ENCODE measurements around the gene RAB11FIP3. TPM values are rescaled to one million over a fixed set of nuclear protein-coding genes. Genes with fewer than 3 reads are reported as not detected.

RAB11FIP3 gene
- total RNA-seq, 1 experiment from 2014 or later, result 12.7 TPM

GRCh38 chr16:470418-470817 lies 45.0 kb downstream of the RAB11FIP3 start:
- Histone ChIP-seq H3K79me2 (ENCODE audit: low read length) (no peaks in the 10 kb centered on the region), H3K9me3 (ENCODE audit: low read length) (no peaks in the 10 kb centered on the region), H3K9ac (ENCODE audit: low read length) (no peak overlapping the region), H3K27ac (ENCODE audit: low read length) (no peak overlapping the region), H3K4me1 (ENCODE audit: insufficient read depth, low read length) (no peaks in the 10 kb centered on the region), H3K9me2 (replicated peaks; ENCODE audit: low read length) (no peaks in the 10 kb centered on the region), H3F3A (ENCODE audit: low read length, unreplicated experiment) (no peaks in the 10 kb centered on the region), H3K36me3 (ENCODE audit: low read depth, low read length) (no peaks in the 10 kb centered on the region), H2AFZ (ENCODE audit: low read length) (no peak overlapping the region), H4K20me1 (ENCODE audit: low read length) (no peaks in the 10 kb centered on the region), H3K27me3 (ENCODE audit: low read length) (no peaks in the 10 kb centered on the region), H3K4me2 (ENCODE audit: low read length) (no peak overlapping the region), H3K4me3 (ENCODE audit: low read length) (no peak overlapping the region)
- ChIA-PET CTCF (no interaction called here), POLR2A (ENCODE audit: unreplicated experiment) (no interaction called here)
- intact Hi-C loops (cut with micrococcal nuclease), result no loop called here
- TF ChIP-seq EZH2 (IDR thresholded peaks at IDR 0.05; ENCODE audit: low read length, unreplicated experiment) (no peak), EZH2phosphoT487 (IDR thresholded peaks at IDR 0.05; ENCODE audit: borderline replicate concordance, low read length) (no peak), CTCF (conservative IDR thresholded peaks at IDR 0.05; ENCODE audit: low read depth, low read length) (no peak)
- ATAC-seq (no peak), DNase-seq (no peak)
- BruUV-seq (replicated peaks), result no TSS peak

GRCh38 chr16:471353-472198 lies 46.1 kb downstream of the RAB11FIP3 start:
- Histone ChIP-seq H3K27ac (ENCODE audit: low read length) (no peak overlapping the region), H3K9me2 (replicated peaks; ENCODE audit: low read length) (no peaks in the 10 kb centered on the region), H3K4me2 (ENCODE audit: low read length) (no peak overlapping the region), H3K79me2 (ENCODE audit: low read length) (no peaks in the 10 kb centered on the region), H3K4me1 (ENCODE audit: insufficient read depth, low read length) (no peaks in the 10 kb centered on the region), H3K4me3 (ENCODE audit: low read length) (no peak overlapping the region), H4K20me1 (ENCODE audit: low read length) (no peaks in the 10 kb centered on the region), H3K9me3 (ENCODE audit: low read length) (no peaks in the 10 kb centered on the region), H3K36me3 (ENCODE audit: low read depth, low read length) (no peaks in the 10 kb centered on the region), H3K9ac (ENCODE audit: low read length) (no peak overlapping the region), H3K27me3 (ENCODE audit: low read length) (no peaks in the 10 kb centered on the region), H2AFZ (ENCODE audit: low read length) (no peak overlapping the region), H3F3A (ENCODE audit: low read length, unreplicated experiment) (no peaks in the 10 kb centered on the region)
- POLR2A ChIA-PET (ENCODE audit: unreplicated experiment), result no interaction called here
- no peak for ATAC-seq
- intact Hi-C loops (cut with micrococcal nuclease), result no loop called here
- no peak for DNase-seq
- CTCF ChIA-PET, result no interaction called here
- no TSS peak for BruUV-seq (replicated peaks)
- TF ChIP-seq EZH2 (IDR thresholded peaks at IDR 0.05; ENCODE audit: low read length, unreplicated experiment), result no peak
- no peak for TF ChIP-seq CTCF (conservative IDR thresholded peaks at IDR 0.05; ENCODE audit: low read depth, low read length)
- TF ChIP-seq EZH2phosphoT487 (IDR thresholded peaks at IDR 0.05; ENCODE audit: borderline replicate concordance, low read length), result no peak

- H3K4me2 ChIP-seq (ENCODE audit: low read length), result no peak overlapping the region
- POLR2A ChIA-PET (ENCODE audit: unreplicated experiment), result no interaction called here
- no TSS peak for BruUV-seq (replicated peaks)
- DNase-seq (no peak), ATAC-seq (no peak)
- no peaks in the 10 kb centered on the region for H3K4me1 ChIP-seq (ENCODE audit: insufficient read depth, low read length)
- H2AFZ ChIP-seq (ENCODE audit: low read length), result no peak overlapping the region
- H3K27me3 ChIP-seq (ENCODE audit: low read length), result no peaks in the 10 kb centered on the region
- H3K79me2 ChIP-seq (ENCODE audit: low read length), result no peaks in the 10 kb centered on the region
- CTCF ChIA-PET, result no interaction called here
- intact Hi-C loops (cut with micrococcal nuclease), result no loop called here
- H3K9me3 ChIP-seq (ENCODE audit: low read length), result no peaks in the 10 kb centered on the region
- H3K36me3 ChIP-seq (ENCODE audit: low read depth, low read length), result no peaks in the 10 kb centered on the region
- H4K20me1 ChIP-seq (ENCODE audit: low read length), result no peaks in the 10 kb centered on the region
- no peak overlapping the region for H3K27ac ChIP-seq (ENCODE audit: low read length)
- no peak overlapping the region for H3K9ac ChIP-seq (ENCODE audit: low read length)
- H3F3A ChIP-seq (ENCODE audit: low read length, unreplicated experiment), result no peaks in the 10 kb centered on the region
- no peak overlapping the region for H3K4me3 ChIP-seq (ENCODE audit: low read length)
- H3K9me2 ChIP-seq (replicated peaks; ENCODE audit: low read length), result no peaks in the 10 kb centered on the region
- TF ChIP-seq EZH2 (IDR thresholded peaks at IDR 0.05; ENCODE audit: low read length, unreplicated experiment) (no peak), EZH2phosphoT487 (IDR thresholded peaks at IDR 0.05; ENCODE audit: borderline replicate concordance, low read length) (no peak), CTCF (conservative IDR thresholded peaks at IDR 0.05; ENCODE audit: low read depth, low read length) (no peak)
These were observed 46.7 kb downstream of the RAB11FIP3 start for GRCh38 chr16:472199-472504.
